ENCODE data around the gene CNNM4. TPM values are rescaled to one million over a fixed set of nuclear protein-coding genes. Genes with fewer than 3 reads are reported as not detected.
A peak's percentile ranks its signal among the peaks of the same experiment; 100 is the strongest.
"Not testable (repeated sequence)": the region's sequence is repeated elsewhere in the genome, so short reads cannot be mapped to it uniquely, and the experiment has no call there.

Gene CNNM4
- total RNA-seq, 2 donors from 2014 or later, result 8.7 to 8.9 TPM

GRCh38 chr2:96800061-96801004, 39.6 kb downstream of the CNNM4 start:
- H3K36me3 Mint-ChIP-seq, result no peaks in the 10 kb centered on the region
- peak; percentile 30 to 59 for ATAC-seq

GRCh38 chr2:96801005-96801785, 40.5 kb downstream of the CNNM4 start:
- DNase-seq (ENCODE audit: low spot score in 2 of 2), result peak in 1 of 2 donors; percentile 77
- no peak overlapping the region for H3K27ac Mint-ChIP-seq
- H3K36me3 Mint-ChIP-seq, result no peaks in the 10 kb centered on the region
- peak; percentile 87 to 93 for ATAC-seq
- no peaks in the 10 kb centered on the region for H3K9me3 Mint-ChIP-seq

More at GRCh38 chr2:96800061-96801004, 39.6 kb downstream of the CNNM4 start:
- DNase-seq (ENCODE audit: low spot score in 2 of 2), result no peak
- Mint-ChIP-seq H3K27ac (no peak overlapping the region), H3K9me3 (no peaks in the 10 kb centered on the region)

GRCh38 chr2:96801786-96802595, 41.3 kb downstream of the CNNM4 start:
- H3K9me3 Mint-ChIP-seq, result no peaks in the 10 kb centered on the region
- H3K36me3 Mint-ChIP-seq, result no peaks in the 10 kb centered on the region
- peak; percentile 59 to 73 for ATAC-seq
- H3K27ac Mint-ChIP-seq, result no peak overlapping the region
- DNase-seq (ENCODE audit: low spot score in 2 of 2), result peak in 1 of 2 donors; percentile 39

- DNase-seq (ENCODE audit: low spot score in 2 of 2), result no peak
- peak overlapping the region in 1 of 2 donors; percentile 62 for H3K27ac Mint-ChIP-seq
- ATAC-seq, result no peak
These were observed 42.0 kb downstream of the CNNM4 start for GRCh38 chr2:96802721-96803120.

GRCh38 chr2:96804986-96805385, 44.3 kb downstream of the CNNM4 start:
- ATAC-seq, result no peak
- DNase-seq (ENCODE audit: low spot score in 2 of 2), result no peak
- Mint-ChIP-seq H3K36me3 (no peaks in the 10 kb centered on the region), H3K9me3 (no peaks in the 10 kb centered on the region), H3K27ac (no peak overlapping the region)

More at GRCh38 chr2:96802721-96803120, 42.0 kb downstream of the CNNM4 start:
- Mint-ChIP-seq H3K36me3 (no peaks in the 10 kb centered on the region), H3K9me3 (no peaks in the 10 kb centered on the region)

- DNase-seq (ENCODE audit: low spot score in 2 of 2); H3K9me3 Mint-ChIP-seq; H3K27ac Mint-ChIP-seq; H3K36me3 Mint-ChIP-seq; ATAC-seq: not testable (repeated sequence)
These were observed 45.2 kb downstream of the CNNM4 start for GRCh38 chr2:96805946-96806345.

- DNase-seq (ENCODE audit: low spot score in 2 of 2), result no peak
- H3K9me3 Mint-ChIP-seq, result no peaks in the 10 kb centered on the region
- H3K36me3 Mint-ChIP-seq, result no peaks in the 10 kb centered on the region
- ATAC-seq, result peak in 1 of 2 donors; percentile 37
- H3K27ac Mint-ChIP-seq, result peak overlapping the region; percentile 22 to 38
These were observed 45.9 kb downstream of the CNNM4 start for GRCh38 chr2:96806468-96807126.

- Mint-ChIP-seq H3K36me3 (no peaks in the 10 kb centered on the region), H3K9me3 (no peaks in the 10 kb centered on the region), H3K27ac (peak overlapping the region in 1 of 2 donors; percentile 38)
- DNase-seq (ENCODE audit: low spot score in 2 of 2), result no peak
- ATAC-seq, result no peak
These were observed 46.4 kb downstream of the CNNM4 start for GRCh38 chr2:96807127-96807471.

- Mint-ChIP-seq H3K36me3 (no peaks in the 10 kb centered on the region), H3K27ac (peak overlapping the region in 1 of 2 donors; percentile 16), H3K9me3 (no peaks in the 10 kb centered on the region)
- ATAC-seq (no peak), DNase-seq (ENCODE audit: low spot score in 2 of 2) (no peak)
These were observed 47.6 kb downstream of the CNNM4 start for GRCh38 chr2:96808176-96808837.

GRCh38 chr2:96809216-96809882, 48.6 kb downstream of the CNNM4 start:
- ATAC-seq (no peak), DNase-seq (ENCODE audit: low spot score in 2 of 2) (no peak)
- no peaks in the 10 kb centered on the region for H3K9me3 Mint-ChIP-seq
- no peaks in the 10 kb centered on the region for H3K36me3 Mint-ChIP-seq
- peak overlapping the region in 1 of 2 donors; percentile 17 for H3K27ac Mint-ChIP-seq

GRCh38 chr2:96809951-96810782, 49.5 kb downstream of the CNNM4 start:
- ATAC-seq (no peak), DNase-seq (ENCODE audit: low spot score in 2 of 2) (no peak)
- Mint-ChIP-seq H3K36me3 (no peaks in the 10 kb centered on the region), H3K27ac (peak overlapping the region in 1 of 2 donors; percentile 66), H3K9me3 (no peaks in the 10 kb centered on the region)

GRCh38 chr2:96810783-96811192, 50.1 kb downstream of the CNNM4 start:
- Mint-ChIP-seq H3K27ac (no peak overlapping the region), H3K9me3 (no peaks in the 10 kb centered on the region)

GRCh38 chr2:96811917-96812316, 51.2 kb downstream of the CNNM4 start:
- Mint-ChIP-seq H3K9me3 (no peaks in the 10 kb centered on the region), H3K36me3 (no peaks in the 10 kb centered on the region), H3K27ac (no peak overlapping the region)
- DNase-seq (ENCODE audit: low spot score in 2 of 2) (no peak), ATAC-seq (no peak)

More at GRCh38 chr2:96810783-96811192, 50.1 kb downstream of the CNNM4 start:
- DNase-seq (ENCODE audit: low spot score in 2 of 2), result no peak
- no peaks in the 10 kb centered on the region for H3K36me3 Mint-ChIP-seq
- ATAC-seq, result no peak

GRCh38 chr2:96813656-96814055, 53.0 kb downstream of the CNNM4 start:
- Mint-ChIP-seq H3K9me3 (no peaks in the 10 kb centered on the region), H3K27ac (no peak overlapping the region), H3K36me3 (peaks cover 5 to 10% of the 10 kb centered on the region in 2 donors)
- ATAC-seq, result no peak
- DNase-seq (ENCODE audit: low spot score in 2 of 2), result no peak

Data from activated naive CD4-positive, alpha-beta T cell treated with anti-CD3 and anti-CD28 coated beads, Interleukin-2, amount 50 U/mL, for 72 hours (primary cell).